HG02642 (cell line): ENCODE results near the gene KHDC3L.
A peak's percentile ranks its signal among the peaks of the same experiment; 100 is the strongest.
"Not testable (repeated sequence)": the region's sequence is repeated elsewhere in the genome, so short reads cannot be mapped to it uniquely, and the experiment has no call there.

ENCODE experiments used
- ATAC-seq: cut with Tn5 transposase; IDR thresholded peaks from one replicate; pipeline ENCODE4 v1.9.1; 2021; ENCODE audit warnings: mild to moderate bottlenecking; ENCODE audit not compliant: unreplicated experiment, poor library complexity

The KHDC3L gene

GRCh38 chr6:73368675-73369074 is 6.2 kb downstream of the KHDC3L start:
- ATAC-seq: no peak

GRCh38 chr6:73369157-73369556 is 6.7 kb downstream of the KHDC3L start:
- no peak for ATAC-seq

GRCh38 chr6:73369563-73369962 is 7.1 kb downstream of the KHDC3L start, which contains the start of gene OOEP:
TSS of gene OOEP (minus strand) at chr6:73369897. CDS start at chr6:73369792, 105 bp downstream.
- no peak for ATAC-seq

GRCh38 chr6:73371984-73372383 is 9.5 kb downstream of the KHDC3L start:
- no peak for ATAC-seq

GRCh38 chr6:73372516-73372915 is 10.1 kb downstream of the KHDC3L start:
- no peak for ATAC-seq

GRCh38 chr6:73375216-73375615 is 12.8 kb downstream of the KHDC3L start:
- no peak for ATAC-seq

GRCh38 chr6:73377225-73377624 is 14.8 kb downstream of the KHDC3L start:
- no peak for ATAC-seq

- not testable (repeated sequence) for ATAC-seq
Measured at GRCh38 chr6:73381531-73381930, 19.1 kb downstream of the KHDC3L start.

- ATAC-seq: no peak
Measured at GRCh38 chr6:73382462-73383113, 20.1 kb downstream of the KHDC3L start.

- peak; percentile 25 for ATAC-seq
Measured at GRCh38 chr6:73388433-73388799, 26.0 kb downstream of the KHDC3L start.

GRCh38 chr6:73388800-73389512 is 26.5 kb downstream of the KHDC3L start:
- peak; percentile 80 for ATAC-seq

GRCh38 chr6:73389854-73390253 is 27.4 kb downstream of the KHDC3L start:
- ATAC-seq: no peak

GRCh38 chr6:73391675-73392074 is 29.2 kb downstream of the KHDC3L start:
- ATAC-seq: no peak

- not testable (repeated sequence) for ATAC-seq
Measured at GRCh38 chr6:73392188-73392587, 29.7 kb downstream of the KHDC3L start.

- ATAC-seq: no peak
Measured at GRCh38 chr6:73393278-73393677, 30.8 kb downstream of the KHDC3L start.

GRCh38 chr6:73394577-73395354 is 32.3 kb downstream of the KHDC3L start, which contains the start of gene DDX43:
TSS of gene DDX43 (plus strand) at chr6:73394828. CDS start at chr6:73394906, 78 bp downstream.
- no peak for ATAC-seq

- ATAC-seq: no peak
Measured at GRCh38 chr6:73395875-73396274, 33.4 kb downstream of the KHDC3L start.

- no peak for ATAC-seq
Measured at GRCh38 chr6:73400656-73401055, 38.2 kb downstream of the KHDC3L start.

- ATAC-seq: no peak
Measured at GRCh38 chr6:73409395-73409794, 46.9 kb downstream of the KHDC3L start.

GRCh38 chr6:73413102-73413501 is 50.6 kb downstream of the KHDC3L start:
- no peak for ATAC-seq
